Measurements from ENCODE around the gene NET1. TPM values are rescaled to one million over a fixed set of nuclear protein-coding genes. Genes with fewer than 3 reads are reported as not detected.

Gene NET1
- polyA plus RNA-seq, 1 experiment, result 62.5 TPM

DNA sequence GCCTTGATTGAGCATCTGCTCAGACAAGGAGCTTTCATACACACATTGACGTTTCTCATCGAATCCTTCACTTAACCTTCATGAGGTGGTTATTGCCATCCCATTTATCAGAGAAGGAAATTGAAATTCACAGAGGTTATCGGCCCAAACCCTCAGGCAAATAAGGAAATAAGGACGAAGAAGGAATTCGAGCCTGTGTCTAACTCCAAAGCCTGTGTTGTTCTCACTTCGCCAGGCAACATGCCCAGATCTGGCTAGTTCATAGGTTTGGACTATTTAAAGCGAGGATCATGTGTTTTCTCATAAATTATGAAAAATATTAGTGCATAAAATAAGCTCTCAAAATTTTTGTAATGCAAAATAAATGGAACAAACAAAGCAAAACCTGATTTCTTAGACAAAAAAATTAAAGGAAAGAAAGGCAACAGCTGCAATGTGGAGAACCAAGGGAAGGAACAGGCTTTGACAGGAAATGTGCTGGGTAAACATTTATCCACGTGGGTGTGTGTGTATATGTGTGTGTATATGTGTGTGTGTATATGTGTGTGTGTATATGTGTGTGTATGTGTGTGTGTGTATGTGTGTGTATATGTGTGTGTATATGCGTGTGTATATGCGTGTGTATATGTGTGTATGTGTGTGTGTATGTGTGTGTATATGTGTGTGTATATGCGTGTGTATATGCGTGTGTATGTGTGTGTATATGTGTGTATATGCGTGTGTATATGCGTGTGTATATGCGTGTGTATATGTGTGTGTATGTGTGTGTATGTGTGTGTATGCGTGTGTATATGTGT lies 42.8 kb upstream of the NET1 start:
- DNase-seq (ENCODE audit: low read depth), result no peak
- POLR2A ChIA-PET, result no interaction called here
- CTCF ChIA-PET, result interaction anchor here (1.0 kb wide), 1 partner anchor 14 kb away, joined by 4 read pairs; no protein-coding TSS in a partner anchor
- Histone ChIP-seq H3K27me3 (ENCODE audit: control insufficient read depth, insufficient read depth, low read length) (0 out of 2 replicates have a peak, but pooled peaks cover 1% of the 10 kb centered on the region), H3K36me3 (ENCODE audit: control insufficient read depth, insufficient read depth, low read length) (no peaks in the 10 kb centered on the region), H3K4me3 (ENCODE audit: low read depth, low read length) (no peak overlapping the region)
- TF ChIP-seq, protein P1, sequence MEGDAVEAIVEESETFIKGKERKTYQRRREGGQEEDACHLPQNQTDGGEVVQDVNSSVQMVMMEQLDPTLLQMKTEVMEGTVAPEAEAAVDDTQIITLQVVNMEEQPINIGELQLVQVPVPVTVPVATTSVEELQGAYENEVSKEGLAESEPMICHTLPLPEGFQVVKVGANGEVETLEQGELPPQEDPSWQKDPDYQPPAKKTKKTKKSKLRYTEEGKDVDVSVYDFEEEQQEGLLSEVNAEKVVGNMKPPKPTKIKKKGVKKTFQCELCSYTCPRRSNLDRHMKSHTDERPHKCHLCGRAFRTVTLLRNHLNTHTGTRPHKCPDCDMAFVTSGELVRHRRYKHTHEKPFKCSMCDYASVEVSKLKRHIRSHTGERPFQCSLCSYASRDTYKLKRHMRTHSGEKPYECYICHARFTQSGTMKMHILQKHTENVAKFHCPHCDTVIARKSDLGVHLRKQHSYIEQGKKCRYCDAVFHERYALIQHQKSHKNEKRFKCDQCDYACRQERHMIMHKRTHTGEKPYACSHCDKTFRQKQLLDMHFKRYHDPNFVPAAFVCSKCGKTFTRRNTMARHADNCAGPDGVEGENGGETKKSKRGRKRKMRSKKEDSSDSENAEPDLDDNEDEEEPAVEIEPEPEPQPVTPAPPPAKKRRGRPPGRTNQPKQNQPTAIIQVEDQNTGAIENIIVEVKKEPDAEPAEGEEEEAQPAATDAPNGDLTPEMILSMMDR (IDR thresholded peaks at IDR 0.05; ENCODE audit: insufficient read depth, low read depth, low read length), result no peak

DNA sequence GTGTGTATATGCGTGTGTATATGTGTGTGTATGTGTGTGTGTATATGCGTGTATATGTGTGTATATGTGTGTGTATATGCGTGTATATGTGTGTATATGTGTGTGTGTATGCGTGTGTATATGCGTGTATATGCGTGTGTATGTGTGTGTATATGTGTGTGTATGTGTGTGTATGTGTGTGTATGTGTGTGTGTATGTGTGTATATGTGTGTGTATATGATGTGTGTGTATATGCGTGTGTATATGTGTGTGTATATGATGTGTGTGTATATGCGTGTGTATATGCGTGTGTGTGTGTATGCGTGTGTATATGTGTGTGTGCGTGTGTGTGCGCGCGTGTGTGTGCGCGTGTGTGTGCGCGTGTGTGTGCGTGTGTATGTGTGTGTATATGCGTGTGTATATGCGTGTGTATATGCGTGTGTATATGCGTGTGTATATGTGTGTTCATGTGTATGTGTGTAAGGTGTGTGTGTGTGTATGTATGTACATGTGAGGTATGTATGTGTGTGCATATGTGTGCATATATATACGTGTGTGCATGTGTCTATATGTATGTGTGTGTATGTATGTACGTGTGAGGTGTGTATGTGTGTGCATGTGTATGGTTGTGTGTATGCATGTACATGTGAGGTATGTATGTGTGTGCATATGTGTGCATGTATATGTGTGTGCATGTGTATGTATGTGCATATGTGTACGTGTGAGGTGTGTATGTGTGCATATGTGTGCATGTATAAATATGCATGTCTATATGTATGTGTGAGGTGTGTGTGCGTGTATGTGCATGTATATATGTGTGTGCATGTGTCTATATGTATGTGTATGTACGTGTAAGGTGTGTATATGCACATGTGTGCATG lies 41.6 kb upstream of the NET1 start:
- Histone ChIP-seq H3K4me3 (ENCODE audit: low read depth, low read length) (no peak overlapping the region), H3K36me3 (ENCODE audit: control insufficient read depth, insufficient read depth, low read length) (no peaks in the 10 kb centered on the region), H3K27me3 (ENCODE audit: control insufficient read depth, insufficient read depth, low read length) (0 out of 2 replicates have a peak, but pooled peaks cover 1% of the 10 kb centered on the region)
- POLR2A ChIA-PET, result no interaction called here
- DNase-seq (ENCODE audit: low read depth), result no peak
- TF ChIP-seq, protein P1 (IDR thresholded peaks at IDR 0.05; ENCODE audit: insufficient read depth, low read depth, low read length), result no peak
- CTCF ChIA-PET, result no interaction called here

DNA sequence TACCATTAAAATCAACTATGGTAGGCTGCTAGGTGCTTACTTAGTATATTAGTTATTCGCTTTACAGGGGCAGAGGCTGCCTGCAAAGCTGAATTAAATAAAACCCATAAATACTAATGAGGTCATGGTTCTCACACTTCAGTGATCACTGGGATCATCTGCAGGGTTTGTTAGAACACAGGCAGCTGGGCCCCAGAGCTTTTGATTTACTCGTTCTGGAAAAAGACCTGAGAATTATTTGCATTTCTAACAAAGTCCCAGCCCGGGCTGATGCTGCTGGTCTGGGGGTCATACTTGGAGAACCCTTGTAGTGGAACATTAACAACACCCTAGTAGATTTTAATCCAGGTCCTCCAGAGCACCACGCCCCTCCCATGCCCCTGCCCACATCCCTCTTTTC lies 39.0 kb upstream of the NET1 start:
- TF ChIP-seq, protein P1 (IDR thresholded peaks at IDR 0.05; ENCODE audit: insufficient read depth, low read depth, low read length), result no peak
- CTCF ChIA-PET, result interaction anchor here (1.3 kb wide), 1 partner anchor 10 kb away, joined by 5 read pairs; no protein-coding TSS in a partner anchor
- no peaks in the 10 kb centered on the region for H3K27me3 ChIP-seq (ENCODE audit: control insufficient read depth, insufficient read depth, low read length)
- POLR2A ChIA-PET, result no interaction called here
- DNase-seq (ENCODE audit: low read depth), result no peak
- H3K36me3 ChIP-seq (ENCODE audit: control insufficient read depth, insufficient read depth, low read length), result no peaks in the 10 kb centered on the region
- H3K4me3 ChIP-seq (ENCODE audit: low read depth, low read length), result no peak overlapping the region

DNA sequence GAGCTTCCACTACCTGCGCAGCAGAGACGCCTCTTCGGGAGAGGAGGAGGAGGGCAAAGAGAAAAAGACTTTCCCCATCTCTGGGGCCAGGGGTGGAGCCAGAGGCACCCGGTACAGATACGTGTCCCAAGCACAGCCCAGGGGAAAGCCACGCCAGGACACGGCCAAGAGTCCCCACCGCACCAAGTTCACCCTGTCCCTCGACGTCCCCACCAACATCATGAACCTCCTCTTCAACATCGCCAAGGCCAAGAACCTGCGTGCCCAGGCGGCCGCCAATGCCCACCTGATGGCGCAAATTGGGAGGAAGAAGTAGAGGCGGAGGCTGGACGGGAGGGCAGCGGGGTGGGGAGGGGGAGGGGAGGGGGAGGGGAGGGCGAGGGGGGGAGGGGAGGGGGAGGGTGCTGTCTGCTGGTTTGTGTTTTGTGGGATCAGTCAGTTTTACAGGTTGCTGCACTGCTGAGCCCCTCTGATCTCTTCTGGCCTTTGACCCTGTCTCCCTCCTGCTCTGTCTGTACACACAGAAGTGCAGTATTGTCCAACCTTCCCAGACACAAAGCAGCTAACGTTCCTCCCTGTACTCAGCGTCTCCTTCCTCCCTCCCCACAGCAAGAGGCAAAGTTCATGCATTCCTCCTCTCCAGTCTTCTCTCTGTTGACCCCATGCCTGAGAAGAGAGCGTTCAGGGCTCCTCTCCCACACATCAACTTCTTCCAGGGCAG lies 38.3 kb upstream of the NET1 start:
- ChIA-PET CTCF (interaction anchor here (1.5 to 1.8 kb wide), 2 partner anchors 10 to 524 kb away, joined by 4 to 10 read pairs; no protein-coding TSS in a partner anchor), POLR2A (no interaction called here)
- DNase-seq (ENCODE audit: low read depth), result no peak
- Histone ChIP-seq H3K27me3 (ENCODE audit: control insufficient read depth, insufficient read depth, low read length) (no peaks in the 10 kb centered on the region), H3K4me3 (ENCODE audit: low read depth, low read length) (no peak overlapping the region), H3K36me3 (ENCODE audit: control insufficient read depth, insufficient read depth, low read length) (no peaks in the 10 kb centered on the region)
- TF ChIP-seq, protein P1 (IDR thresholded peaks at IDR 0.05; ENCODE audit: insufficient read depth, low read depth, low read length), result no peak
